Upper lobe of left lung (tissue), 4 donors: Measurements from ENCODE around the gene CHMP1B.

Source experiments
- EP300 ChIP-seq, 4 donors: sonication (generic); formaldehyde crosslinking; IDR thresholded peaks; one replicate each; pipeline ENCODE4 v1.5.1; 2017; ENCODE audit warnings: antibody characterized with exemption in 4 of 4, control low read depth in 2 of 4
- POLR2AphosphoS5 ChIP-seq, 2 donors: sonication (generic); formaldehyde crosslinking; IDR thresholded peaks; one replicate each; pipeline ENCODE4 v1.5.1; 2017; ENCODE audit warnings: antibody characterized with exemption in 2 of 2
- TF ChIP-seq, protein P1 (sequence below), 6 experiments: fragments of 450-650 bp in 4 of 6; fragments of 200-600 bp in 2 of 6; sonication (generic) in 2 of 6; IDR thresholded peaks; one replicate each; pipeline ENCODE4 v1.5.1; 2016 to 2019; ENCODE audit warnings: antibody characterized with exemption in 6 of 6

DNA sequence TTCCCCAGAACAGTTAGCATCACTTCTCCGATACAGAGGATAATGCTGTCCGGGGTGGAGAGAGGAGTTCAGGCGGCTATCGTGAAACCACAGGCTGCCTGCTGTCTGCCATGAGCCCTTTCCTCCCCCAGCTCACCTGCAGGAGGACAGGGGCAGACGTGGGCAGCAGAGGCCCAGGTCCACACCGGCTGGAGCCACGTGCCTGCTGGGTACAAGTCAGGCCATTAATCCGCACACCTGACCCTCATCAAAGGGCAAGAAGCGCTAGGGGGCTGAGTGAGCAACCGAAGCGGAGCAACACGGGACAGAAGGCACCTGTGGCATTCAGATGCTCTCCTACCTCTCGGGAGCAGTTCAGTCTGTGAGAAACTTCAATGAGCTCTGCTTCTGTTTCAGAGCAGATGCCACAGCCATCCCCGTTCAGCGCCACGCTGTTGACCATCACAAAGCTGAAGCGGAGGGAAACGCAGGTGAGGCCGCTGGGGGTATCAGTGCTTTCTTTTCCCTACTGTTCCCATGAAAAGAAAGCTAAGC lies 35.4 kb downstream of the CHMP1B start:
- TF ChIP-seq, protein P1, sequence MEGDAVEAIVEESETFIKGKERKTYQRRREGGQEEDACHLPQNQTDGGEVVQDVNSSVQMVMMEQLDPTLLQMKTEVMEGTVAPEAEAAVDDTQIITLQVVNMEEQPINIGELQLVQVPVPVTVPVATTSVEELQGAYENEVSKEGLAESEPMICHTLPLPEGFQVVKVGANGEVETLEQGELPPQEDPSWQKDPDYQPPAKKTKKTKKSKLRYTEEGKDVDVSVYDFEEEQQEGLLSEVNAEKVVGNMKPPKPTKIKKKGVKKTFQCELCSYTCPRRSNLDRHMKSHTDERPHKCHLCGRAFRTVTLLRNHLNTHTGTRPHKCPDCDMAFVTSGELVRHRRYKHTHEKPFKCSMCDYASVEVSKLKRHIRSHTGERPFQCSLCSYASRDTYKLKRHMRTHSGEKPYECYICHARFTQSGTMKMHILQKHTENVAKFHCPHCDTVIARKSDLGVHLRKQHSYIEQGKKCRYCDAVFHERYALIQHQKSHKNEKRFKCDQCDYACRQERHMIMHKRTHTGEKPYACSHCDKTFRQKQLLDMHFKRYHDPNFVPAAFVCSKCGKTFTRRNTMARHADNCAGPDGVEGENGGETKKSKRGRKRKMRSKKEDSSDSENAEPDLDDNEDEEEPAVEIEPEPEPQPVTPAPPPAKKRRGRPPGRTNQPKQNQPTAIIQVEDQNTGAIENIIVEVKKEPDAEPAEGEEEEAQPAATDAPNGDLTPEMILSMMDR (IDR thresholded peaks at IDR 0.05), result no peak
- no peak for TF ChIP-seq POLR2AphosphoS5 (IDR thresholded peaks at IDR 0.05)
- no peak for TF ChIP-seq EP300 (IDR thresholded peaks at IDR 0.05)
